GM21390 (cell line): ENCODE measurements around the gene CPT1B.
"Not testable (repeated sequence)": the region's sequence is repeated elsewhere in the genome, so short reads cannot be mapped to it uniquely, and the experiment has no call there.

Experiments used
- ATAC-seq: cut with Tn5 transposase; IDR thresholded peaks from one replicate; pipeline ENCODE4 v1.9.1; 2021; ENCODE audit not compliant: unreplicated experiment

Gene CPT1B

DNA sequence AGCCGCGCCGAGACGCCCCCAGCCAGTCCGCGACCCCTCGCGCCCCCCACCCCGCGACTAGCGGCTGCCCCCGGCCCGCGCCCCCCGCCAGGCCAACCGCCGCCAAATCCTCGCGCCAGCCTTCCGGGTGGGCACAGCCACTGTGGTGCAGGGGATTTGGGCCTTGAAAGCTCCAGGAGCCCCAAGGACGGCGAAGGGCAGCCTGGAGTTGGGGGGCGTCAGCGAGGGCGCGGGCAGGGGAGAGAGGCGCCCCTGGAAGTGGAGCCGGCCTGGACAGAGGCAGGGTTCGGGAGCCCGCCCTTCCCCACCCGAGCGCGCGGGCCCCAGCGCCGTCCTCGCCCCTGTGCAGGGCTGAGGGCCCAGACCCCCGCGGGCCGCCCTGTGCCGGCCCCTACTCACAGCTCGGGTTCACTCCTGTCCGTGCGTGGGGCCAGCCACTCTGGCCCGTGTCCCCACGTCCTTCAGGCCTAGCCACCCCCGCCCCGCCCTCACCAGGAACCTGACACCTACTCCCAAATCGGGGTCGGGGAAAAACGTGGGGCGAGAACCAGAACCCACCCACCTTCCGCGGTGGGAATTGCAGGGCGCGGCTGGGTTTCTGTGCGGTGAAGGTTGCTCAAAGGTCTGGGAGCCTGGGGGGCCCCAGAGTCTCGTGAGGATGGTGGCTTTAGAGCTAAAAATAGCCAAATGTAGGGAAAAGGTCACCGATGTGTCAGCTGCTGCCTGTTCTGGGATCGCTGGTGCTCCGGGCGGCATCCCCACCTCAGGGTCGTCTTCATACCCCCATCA is at the start of gene CPT1B:
Gene CPT1B (minus strand): TSS at position 441 of the 789 bp plus-strand sequence. CDS start 512 bp downstream, outside the sequence.
- ATAC-seq = no peak

DNA sequence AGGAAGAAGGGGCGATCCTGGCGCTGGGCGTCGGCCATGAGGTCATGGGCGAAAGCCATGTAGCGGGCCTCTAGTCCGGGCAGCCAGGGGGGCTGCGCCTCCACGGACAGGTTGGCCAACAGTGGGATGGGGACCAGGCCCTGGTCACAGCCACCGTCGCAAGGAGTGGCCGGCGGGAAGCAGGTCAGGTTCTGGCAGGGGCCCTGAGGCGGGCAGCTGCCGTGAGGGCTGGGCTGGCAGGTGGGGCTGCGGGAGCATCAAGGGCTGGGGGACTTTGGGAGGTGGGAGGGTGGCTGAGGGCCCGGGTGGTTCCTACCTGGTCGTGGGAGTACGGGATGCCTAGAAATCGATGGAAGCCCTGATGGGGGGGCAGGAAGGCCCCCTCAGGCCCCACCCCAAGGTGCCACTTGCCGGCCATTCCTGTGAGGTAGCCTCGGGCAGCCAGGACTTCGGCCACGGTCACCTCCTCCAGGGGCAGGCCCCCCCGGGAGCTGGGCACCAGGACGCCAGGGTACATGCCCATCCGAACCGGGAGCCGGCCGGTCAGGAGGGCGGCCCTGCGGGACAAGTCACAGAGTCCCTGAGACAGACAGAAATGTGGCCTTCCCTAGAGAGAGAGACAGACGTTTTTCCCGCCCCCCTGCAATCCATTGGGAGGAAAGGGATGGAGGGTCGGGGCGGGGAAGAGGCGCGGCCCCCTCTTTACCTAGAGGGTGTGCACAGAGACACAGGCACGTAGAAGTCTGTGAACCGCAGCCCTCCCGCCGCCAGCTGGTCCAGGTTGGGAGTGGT is 48.8 kb upstream of the CPT1B start:
- ATAC-seq = no peak

DNA sequence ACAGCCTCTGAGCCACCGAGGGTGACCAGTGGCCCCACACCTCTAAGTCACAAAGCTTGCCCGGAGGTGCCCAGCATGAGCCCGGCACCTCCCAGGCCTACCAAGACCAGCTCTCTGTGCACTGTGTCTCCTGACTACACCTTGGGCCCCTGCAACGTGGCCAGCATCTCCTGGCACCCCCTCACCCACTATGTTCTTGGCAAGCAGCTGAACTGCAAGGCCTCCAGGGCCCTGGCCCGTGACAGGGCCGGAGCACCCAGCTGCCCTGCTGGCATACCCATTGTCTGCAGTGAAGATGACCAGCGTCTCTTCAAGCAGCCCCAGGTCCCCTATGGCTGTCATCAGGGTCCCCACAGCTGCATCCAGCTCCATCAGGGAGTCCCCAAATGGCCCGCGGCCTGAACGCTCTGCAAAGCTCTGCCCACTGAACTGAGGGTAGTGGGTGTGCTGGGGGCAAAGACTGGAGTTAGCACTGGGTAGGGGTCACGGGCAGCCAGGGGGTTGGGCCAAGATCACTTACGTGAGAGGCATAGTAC is 48.2 kb upstream of the CPT1B start:
- ATAC-seq = no peak

DNA sequence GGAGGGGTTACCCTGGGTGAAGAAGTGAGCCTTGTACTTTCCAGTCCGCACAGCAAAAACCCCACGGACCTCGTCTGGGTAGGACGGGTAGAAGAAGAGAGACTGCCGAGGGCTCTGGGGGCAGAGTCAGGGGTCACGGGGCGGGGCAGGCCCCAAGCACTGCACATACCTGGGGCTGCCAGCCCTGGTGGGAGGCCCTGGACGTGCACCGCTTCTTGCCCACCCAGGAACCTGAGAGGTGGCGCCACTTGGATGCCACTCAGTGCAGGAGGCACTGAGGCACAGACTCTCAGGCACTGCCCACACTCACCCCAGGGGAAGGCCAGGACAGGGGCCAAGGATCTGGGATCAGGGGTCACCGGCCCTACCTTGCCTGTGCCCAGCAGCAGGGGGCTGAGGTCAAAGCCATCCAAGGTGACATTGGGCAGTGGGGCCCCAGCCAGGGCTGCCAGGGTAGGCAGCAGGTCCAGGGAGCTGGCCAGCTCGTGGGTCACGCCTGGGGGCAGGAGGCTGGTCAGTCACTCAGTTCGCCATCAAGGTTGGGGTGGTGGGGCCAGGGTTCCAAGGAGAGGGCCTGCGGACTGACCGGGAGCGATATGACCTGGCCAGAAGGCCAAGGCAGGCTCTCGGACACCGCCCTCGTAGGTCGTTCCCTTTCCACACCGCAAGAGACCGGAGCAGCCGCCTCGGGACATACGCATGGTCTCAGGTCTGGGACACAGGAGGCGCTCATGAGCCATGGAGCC is 47.5 kb upstream of the CPT1B start:
- no peak for ATAC-seq

DNA sequence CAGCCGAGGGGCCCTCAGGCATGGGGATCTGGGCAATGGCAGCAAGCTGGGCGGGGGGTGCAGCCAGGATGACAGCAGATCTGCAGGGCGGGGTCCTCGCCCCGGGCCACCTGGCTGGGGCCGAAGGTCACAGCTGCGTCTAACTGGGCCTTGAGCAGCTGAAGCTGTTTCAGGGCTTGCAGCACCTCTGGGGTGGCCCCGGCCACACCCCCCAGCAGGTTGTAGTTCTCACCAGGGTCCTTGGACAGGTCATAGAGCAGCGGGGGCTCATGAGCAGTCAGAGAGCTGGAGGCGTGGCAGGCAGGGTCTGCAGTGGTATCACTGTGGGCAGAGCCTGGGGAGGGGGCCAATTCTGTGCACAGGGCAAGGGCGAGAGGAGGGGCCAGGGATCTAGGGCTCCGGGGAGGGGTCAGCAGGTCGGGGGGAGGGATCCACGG is 46.9 kb upstream of the CPT1B start:
- no peak for ATAC-seq

DNA sequence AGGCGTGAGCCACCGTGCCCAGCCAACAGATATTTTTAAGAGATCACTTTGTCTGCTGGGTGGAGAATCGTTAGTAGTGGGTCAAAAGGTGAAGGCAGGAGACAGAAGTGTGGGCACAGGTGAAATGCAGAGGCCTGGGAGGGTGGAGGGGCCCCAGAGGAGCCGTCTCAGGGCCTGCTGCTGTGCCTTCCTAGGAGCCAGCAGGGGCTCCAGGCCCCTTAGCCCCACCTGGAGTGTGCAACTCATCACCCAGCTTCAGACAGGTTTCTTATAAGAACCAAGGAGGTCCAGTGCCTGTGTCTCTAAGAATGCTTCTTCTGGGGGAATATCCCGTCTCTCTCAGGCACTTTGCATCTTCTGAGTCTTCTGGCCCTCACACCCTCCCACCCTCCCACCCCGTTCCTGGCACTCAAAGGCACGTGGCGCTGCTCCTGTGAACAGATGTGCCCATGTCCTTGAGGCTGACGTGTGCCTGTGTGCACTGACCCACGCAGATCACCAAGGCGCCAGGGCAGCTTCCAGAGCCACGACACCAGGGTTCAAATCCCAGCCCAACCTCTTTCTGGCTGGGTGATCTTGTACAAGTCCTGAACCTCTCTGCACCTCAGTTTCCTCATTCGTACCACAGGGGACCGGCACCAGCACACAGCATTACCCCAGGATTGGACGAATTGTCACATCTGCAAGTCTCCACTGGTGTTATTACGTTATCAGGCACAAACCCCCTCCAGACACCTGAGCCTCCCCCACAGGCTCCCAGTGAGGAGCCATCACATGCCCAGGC is 46.3 kb upstream of the CPT1B start:
- ATAC-seq = no peak

DNA sequence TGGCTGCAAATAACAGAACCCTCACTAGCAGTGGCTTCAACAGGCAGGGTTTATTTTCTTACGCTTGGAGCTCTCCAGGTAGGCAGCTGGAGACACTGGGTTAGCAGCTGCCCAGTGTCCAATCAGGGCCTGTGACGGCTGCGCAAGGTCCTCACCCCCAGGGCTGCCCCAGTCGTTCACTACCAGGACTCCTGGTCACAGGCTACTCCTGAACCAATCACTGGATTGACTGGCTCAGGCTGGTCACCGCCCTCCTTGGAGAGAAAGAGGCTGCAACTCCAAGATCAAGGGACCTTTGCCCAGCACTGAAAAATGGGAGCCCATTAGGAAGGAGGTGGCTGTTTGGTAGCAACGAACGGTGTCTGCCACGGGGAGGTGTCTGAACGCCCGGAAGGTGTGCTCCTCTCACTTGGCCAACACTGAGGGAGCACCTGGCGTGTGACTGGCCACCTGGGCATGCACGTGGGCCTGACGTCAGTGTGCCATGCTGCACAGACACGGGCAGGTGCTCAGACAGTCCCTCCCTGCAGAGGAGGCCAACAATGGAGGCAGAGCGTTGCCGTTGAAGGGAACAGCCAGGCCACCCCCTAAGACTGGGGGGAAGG is 44.6 kb upstream of the CPT1B start:
- ATAC-seq = no peak

DNA sequence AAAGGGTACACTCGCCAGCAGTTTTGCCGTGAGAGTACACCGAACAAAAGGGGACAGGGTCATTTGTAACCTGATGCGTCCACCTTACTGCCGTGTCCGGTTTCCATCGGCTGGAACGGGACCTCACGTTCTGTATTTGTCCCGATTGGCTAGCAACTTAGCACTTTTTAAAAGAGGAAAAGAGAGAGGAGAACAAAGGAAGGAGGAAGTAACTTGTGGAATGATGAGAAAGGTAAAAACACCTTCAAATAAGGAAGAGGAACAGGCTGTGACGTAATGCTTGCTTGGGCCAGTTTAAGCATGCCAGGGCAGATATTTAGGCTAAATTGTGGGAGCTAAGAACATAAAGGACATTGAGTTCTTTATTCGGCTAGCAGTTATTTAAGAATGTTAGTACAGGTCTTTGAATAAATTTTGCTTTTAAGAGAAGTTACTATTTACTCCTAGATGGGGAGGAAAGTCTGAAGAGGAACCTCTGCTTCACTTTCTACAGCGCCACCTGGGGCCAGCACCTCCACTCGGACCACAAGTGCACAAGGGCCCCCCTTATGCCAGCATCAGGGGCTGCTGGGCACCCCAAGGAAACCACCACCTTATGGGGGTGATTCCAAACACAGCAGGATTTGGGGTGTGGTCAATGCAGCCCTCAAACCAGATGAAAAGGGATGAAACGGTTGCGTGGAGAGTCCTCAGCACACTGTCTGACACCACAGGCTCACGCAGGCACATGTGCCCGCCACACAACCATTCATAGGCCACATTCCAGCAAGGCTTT is 43.9 kb upstream of the CPT1B start:
- ATAC-seq = no peak

DNA sequence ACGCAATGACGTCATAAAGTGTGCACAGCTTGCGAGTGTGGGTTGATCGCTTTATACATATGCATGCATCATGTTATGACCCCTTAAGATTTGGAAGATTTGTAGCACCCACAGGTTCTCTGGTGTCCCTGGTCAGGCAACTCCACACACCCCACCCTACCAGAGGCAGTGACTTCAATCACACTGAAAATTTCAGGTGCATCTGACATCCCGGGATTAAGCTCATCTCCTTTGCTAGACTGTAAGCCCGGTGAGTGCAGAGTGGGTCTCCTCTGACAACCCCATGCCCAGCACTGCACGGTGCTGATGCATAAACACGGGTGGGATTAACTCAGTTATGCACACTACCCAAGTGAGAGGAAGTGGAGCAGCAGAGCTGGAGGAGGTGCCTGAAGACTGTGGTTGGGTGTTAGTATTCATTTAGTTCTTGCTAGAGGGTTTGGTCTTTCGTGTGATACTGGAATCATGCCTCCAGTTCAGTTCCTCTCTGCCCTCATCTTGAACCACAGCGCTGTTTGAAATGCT is 43.2 kb upstream of the CPT1B start:
- peak; percentile 41 for ATAC-seq

DNA sequence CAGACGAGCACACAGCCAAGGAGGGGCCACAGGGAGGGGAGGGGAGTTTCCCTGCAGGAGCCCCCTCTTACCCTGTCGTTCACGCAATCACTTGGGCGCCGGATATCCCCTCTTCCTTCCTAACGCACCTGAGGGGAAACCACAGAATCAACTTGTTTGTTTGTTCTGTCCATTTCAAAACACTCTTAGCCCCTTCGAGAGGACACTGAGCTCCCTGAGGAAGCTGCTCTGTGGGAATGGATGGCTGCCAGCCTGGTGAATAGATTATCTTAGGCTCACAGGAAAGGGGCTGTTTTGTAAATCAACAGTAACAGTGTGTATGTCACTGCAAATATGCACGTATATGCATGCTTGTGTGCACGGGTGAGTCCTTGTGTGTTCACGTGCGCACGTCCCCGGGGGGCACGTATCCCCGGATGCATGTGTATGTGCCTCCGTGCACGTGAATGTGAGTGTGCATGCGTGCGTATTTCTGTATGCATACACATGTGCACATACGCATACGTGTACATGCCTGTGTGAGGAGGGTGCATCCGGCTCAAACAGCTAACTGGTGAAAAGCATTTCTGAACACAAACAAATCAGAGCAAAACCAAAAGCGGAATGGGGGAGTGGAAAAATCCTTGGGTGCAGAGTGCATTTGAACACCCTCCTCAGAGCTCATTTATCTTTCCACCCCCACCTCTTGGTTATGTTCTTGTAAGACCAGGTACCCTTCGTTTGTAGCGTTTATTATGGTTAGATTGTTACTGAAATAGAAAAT is 42.5 kb upstream of the CPT1B start:
- peak; percentile 47 for ATAC-seq

DNA sequence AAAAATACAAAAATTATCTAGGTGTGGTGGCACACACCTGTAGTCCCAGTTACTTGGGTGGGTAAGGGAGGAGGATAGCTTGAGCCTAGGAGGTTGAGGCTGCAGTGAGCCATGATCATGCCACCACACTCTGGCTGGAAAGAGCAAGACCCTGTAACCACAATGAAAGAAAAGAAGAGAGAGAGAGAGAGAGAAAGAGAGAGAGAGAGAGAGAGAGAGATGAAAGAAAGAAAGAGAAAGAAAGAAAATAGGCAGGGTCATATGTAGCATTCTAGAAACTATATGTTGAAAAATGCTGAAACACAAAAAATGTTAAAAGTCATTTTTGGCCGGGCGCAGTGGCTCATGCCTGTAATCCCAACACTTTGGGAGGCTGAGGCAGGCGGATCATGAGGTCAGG is 36.1 kb upstream of the CPT1B start:
- not testable (repeated sequence) for ATAC-seq

DNA sequence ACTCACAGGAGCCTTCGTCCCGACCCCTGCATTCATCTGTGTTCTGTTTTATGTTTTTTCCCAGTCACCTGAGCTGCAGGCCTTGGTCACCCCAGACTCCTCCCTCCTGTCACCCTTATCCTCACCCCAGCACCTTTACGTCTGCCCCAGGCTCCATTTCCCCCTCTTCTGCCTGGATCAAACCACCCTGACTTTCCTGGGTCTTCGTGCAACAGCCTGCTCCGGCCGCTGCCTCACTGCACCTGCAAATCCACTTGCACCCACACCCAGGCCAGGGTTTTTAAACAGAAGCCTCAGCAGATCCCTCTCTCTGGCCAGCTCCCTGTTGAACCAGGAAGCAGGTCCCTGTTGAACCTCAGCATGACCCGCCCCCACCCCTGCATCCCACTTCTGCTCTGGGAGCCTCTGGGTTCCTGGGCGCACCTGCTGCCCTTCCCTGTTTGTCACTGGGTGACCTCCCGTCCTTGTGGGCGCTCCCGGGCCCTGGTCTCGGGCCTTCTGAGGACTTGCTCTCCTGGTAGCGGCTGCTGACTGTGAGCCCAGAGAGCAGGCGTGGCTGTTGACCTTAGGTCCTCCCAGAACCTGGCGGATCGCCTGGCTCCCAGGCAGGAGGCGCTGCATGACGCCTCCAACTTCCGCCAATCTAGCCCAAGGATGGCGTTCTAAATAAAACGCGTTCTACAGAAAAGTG is 35.2 kb upstream of the CPT1B start:
- ATAC-seq = no peak

DNA sequence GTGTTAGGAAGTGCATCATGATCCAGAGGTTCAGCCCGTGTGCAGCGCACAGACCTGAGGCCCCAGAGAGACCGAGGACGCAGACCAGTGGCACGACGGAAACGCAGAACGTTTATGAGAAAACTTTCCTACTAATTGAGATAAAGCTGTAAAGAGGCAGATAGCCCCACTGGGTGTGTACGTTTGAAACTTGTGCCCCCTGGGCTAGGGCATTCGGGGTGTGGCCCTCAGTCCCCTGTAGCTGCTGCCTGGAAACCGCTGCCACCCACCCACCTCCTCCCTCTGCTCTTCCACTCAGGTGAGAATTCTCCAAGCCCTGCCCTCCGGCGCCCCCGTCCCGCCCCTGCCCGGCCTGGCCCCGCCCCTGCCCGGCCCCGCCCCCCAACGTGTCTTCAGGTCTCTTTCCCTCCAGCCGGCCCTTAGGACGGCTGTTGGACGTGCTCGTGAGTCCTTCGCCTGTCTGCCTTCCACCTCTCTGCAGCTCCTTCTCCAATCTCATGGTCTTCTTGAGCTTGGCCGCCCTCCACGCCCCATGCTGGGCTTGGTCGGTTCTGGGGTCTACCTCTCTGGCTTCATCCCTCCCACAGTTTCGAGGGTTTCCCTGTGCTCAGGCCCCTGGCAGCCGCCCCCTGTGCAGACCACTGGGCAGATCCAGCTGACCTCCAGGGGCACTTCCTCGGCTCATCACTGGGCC is 34.4 kb upstream of the CPT1B start:
- no peak for ATAC-seq

DNA sequence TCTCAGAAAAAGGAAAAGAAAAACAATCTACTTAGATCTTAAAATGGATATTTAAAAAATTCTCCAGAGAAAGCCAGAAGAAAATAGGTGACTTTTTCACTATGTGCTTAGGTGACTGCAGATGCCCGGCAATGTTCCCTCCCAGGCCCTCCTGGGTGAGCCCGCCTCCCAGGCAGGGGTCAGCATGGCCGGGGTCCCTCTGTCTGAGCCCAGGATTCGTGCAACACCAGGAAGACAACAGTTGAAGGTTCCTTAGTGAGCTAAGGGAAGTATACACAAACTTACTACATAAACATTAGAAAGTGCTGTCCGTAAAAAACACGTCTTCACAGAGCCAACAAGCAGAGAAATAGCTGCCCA is 33.9 kb upstream of the CPT1B start:
- ATAC-seq = no peak

DNA sequence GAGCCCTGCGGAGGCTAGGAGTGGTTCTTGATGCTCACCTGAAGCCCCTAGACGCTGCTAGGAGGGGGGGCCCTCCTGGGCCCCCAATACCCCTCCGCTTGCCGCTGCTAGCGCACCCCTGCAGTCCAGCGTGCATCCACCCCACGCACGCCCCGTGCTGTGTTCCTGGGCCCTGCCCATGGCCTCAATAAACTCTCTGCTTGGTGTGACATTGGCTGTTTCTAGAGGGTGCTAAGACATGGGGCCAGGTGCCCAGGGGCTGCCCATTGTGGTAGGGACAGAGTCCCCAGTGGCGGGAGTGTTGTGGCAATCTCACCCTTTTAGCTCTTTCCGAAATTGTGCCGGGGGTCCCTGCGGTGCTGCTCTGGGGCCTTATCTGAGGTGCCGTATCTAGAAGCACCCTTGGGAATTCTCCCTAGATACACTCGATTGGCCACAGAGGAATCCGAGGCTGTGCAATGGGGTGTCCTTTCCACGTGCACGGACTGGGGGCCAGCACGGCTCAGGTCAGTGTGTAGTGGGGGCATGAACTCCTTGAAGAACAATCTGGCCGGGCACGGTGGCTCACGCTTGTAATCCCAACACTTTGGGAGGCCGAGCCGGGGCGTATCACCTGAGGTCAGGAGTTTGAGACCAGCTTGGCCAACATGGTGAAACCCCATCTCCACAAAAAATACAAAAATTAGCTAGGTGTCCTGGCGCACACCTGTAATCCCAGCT is 33.3 kb upstream of the CPT1B start:
- no peak for ATAC-seq

DNA sequence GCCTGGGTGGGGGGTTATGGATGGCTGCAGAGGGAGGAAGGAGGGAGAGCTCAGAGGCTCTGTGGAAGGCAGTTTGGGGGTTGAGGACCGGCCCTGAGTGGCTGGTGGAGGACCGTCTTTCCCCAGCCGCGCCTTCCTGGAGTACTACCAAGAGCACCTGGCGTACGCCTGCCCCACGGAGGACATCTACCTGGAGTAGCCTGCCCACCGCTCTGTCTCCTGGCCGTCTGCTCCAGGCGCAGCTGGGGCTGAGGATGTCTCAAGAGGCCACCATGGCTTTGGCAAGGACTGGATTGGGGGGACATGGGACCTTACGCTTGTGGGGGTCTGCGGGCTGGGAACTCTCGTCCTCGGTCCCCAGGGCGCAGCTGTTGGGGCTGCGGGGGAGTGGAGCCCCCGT is 32.4 kb upstream of the CPT1B start:
- no peak for ATAC-seq

DNA sequence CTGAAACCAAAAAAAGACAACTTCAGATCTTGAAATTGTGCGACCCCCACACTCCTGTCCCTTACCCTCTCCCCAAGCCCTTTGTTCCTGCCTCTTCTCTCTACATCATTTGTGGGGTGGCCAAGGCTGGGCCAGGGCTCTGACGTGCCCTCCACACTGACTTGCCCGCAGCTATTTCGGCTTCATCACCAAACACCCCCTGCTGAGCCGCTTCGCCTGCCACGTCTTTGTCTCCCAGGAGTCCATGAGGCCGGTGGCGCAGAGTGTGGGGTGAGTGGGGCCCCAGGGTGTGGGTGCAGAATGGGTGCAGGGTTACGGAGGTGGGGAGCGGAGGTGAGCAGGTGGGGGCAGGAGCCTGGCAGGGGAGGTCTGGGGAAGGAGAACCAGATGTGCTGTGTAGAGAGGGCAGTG is 31.8 kb upstream of the CPT1B start:
- no peak for ATAC-seq
